Stimulated activated CD8-positive, alpha-beta memory T cell treated with anti-CD3 and anti-CD28 coated beads, Interleukin-7, amount 100 ng/mL, for 1 hour (primary cell): ENCODE results near the gene SLC30A3.
A peak's percentile ranks its signal among the peaks of the same experiment; 100 is the strongest.
"Not testable (repeated sequence)": the region's sequence is repeated elsewhere in the genome, so short reads cannot be mapped to it uniquely, and the experiment has no call there.

ENCODE experiments used
- DNase-seq, 2 donors: peaks; one replicate each; pipeline ENCODE4 v3.0.0-alpha.2; 2020; ENCODE audit warnings: low read depth in 2 of 2

The SLC30A3 gene

DNA sequence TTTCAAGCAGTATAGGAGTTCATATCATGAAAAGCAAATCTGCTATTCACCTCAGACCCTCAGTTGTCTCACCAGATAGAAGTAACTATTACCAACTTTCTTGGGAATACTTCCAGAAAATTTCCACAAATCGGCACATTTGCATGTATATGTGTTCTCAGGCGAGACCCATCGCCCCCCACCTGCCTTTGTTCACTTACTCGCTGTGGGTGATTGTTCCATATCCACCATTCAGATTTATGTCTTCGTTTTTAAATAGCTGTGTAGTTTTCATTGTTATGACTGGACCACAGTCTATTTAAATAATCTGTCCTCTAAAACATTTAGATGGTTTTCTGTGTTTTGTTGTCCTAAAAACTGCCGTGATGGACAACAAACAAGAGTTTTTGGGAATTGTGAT is 22.6 kb upstream of the SLC30A3 start:
- DNase-seq: no peak

DNA sequence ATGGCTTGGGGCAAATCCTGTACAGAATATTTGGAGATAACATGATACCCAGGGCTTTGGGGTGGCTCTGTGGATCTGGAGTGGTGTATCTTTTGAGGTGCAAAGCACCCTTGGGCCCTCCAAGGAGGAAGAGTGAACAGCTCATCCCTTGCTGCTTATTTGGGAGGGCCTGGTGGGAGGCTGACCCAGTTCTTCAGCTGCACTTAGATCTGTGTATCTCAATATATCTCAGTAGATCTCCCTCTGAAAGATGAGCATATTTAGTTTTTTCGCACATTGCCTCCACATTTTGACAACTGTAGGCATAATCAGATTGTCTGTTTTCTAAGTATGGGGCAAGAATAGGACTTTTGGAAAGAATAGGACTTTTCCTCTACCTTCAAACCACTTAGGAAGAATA is 22.1 kb upstream of the SLC30A3 start:
- DNase-seq: no peak

DNA sequence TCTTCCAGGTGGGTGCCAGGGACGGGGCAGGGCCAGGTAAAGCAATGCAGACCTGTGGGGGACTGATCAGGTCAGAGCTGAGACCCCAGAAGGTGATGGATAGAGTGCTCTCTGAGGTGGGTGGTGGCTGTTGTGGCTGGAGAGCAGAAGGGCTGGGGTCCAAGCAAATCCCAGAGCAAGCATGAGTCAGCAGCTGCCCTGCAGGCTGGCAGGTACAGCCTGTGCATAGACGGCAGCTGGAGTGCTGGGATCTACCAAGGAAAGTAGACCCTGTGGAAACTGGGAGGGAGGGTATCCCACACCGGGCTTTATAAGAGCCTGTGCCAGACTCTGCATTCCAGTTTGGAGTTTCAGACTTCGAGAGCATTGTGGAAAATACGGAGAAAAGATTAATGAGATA is 20.0 kb upstream of the SLC30A3 start:
- no peak for DNase-seq

DNA sequence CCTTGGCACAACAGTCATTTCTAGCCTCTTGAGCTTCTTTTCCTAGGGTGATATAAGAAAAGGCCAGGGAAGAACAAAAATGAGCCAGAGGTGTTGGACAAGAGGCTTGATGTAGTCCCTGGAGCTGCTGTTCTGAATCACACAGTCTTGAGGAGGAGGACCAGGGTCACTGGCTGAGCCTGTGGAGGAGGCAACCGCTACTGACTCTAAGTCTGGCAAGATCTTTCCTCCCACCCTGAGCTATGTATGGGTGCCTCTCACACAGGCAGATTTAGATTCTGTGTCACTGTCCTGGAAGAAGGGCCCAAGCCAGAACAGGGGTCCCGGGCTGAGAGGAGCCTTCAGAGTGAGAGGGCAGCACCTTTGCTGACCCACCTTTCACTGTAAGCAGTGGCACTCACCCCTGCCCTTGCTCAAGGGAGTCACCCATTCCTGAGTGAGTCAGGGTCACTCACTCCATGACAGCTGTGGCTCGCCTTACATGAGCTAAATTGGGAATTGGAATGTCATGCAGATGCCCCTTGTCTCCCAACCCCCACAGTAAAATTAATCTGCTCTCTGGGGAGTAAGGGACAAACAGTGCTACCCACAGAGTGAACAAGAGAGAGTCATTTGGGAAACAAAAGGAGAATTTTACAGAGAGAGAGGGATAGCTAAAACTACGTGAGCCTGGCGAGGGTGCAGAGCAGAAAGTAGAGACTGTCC is 19.2 kb upstream of the SLC30A3 start, which contains the start of gene TRIM54:
Gene TRIM54 (plus strand): TSS at position 575 of the 705 bp plus-strand sequence. CDS start 303 bp downstream, outside the sequence.
- DNase-seq: no peak

DNA sequence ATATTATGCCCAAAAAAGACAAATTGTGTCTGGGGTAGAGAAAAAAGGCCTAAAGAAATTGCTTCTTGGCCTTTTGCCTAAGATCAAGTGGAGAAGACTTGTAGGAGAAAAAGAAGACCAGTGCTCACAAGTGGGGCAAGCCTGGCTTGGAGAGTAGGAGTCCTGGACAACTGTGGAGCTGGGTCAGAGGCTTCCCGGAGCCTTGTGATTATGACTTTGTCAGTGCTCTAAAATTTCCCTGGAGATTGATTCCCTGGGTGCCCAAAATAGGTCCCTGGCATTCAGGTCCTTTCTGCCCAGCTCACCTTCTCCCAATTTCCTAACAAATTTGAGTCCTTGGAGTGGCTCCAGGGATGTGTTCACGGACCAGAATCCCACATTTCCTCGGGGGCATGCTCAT is 18.6 kb upstream of the SLC30A3 start:
- no peak for DNase-seq

DNA sequence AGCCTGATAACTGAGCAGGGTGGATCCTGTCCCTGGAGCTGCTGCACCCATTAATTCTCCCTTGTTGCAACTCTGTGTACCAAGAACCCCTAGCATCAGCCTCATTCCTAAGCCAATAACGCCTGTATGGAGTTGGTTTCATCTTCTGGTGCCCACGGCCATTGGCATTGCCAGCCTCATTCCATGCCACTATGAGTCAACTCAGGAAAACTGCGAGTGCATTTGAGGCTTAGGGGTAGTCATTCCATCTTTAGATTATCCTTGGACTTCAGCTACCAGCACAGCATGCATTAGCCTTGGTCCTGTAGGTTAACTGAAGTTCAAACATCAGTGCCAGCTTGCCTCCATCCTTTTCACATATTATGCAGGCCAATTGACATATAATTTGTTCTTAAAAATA is 18.0 kb upstream of the SLC30A3 start:
- no peak for DNase-seq

DNA sequence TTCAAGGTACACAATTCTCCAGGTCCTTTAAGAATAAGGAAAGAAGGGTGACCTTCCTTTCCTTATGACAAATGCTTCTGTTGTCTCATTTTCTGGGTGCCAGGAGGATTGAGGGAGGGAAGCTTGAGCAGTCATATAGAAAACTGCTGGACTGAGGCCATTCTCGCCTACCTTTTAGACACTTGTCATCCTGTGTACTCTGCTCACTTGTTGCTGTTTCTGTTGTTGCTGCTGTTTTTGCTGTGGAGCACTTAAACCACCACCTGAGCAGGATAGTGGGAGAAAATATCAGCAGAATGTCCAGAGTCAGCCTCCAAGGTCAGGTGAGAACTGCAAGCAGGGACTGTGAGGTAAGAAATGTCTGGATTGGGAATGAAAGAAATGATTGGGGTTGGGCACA is 15.2 kb upstream of the SLC30A3 start:
- DNase-seq: no peak

DNA sequence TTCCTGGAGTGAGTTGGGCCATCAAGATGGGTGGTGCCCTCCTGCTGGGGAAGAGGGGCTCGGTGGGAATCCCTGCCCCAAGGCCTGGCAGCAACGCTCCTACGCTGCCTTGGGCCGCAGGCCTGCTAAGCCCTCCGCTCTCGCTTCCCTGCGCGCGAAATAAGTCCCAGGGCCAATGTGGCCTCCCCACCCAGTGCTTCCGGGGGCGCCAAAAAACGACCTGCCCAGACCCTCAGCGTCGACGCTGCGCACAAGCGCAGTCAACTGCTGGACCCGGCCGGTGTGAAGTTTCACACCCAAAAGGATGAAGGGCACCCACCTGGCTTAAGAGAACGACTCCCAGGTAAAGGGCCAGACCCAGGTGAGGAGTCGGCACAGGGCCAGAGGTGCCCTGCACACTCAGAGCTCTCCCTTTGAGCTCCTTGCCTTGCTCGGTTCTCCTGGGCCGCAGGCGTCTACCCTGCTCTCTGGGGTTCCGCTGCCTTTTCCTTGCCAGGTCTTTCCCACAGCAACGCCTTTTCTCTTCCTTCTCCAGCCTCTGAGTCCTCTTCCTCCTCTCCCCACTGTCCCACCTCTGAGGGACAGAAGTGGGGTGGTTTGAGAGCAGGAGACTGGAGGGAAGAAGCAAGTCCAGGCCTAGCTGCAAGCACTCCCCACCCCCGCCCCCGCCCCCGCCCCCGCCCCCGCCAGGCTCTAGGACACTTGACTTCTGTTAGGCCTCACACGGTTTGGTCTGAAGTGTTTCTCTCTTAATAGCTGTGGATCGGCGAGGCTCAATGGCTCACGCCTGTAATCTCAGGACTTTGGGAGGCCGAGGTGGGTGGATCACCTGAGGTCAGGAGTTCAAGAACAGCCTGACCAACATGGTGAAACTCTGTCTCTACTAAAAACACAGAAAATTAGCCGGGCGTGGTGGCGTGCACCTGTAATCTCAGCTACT is 12.6 kb upstream of the SLC30A3 start, which contains the start of gene DNAJC5G:
Gene DNAJC5G (plus strand): TSS at position 223 of the 940 bp plus-strand sequence. CDS start 1,296 bp downstream, outside the sequence.
- DNase-seq: no peak

DNA sequence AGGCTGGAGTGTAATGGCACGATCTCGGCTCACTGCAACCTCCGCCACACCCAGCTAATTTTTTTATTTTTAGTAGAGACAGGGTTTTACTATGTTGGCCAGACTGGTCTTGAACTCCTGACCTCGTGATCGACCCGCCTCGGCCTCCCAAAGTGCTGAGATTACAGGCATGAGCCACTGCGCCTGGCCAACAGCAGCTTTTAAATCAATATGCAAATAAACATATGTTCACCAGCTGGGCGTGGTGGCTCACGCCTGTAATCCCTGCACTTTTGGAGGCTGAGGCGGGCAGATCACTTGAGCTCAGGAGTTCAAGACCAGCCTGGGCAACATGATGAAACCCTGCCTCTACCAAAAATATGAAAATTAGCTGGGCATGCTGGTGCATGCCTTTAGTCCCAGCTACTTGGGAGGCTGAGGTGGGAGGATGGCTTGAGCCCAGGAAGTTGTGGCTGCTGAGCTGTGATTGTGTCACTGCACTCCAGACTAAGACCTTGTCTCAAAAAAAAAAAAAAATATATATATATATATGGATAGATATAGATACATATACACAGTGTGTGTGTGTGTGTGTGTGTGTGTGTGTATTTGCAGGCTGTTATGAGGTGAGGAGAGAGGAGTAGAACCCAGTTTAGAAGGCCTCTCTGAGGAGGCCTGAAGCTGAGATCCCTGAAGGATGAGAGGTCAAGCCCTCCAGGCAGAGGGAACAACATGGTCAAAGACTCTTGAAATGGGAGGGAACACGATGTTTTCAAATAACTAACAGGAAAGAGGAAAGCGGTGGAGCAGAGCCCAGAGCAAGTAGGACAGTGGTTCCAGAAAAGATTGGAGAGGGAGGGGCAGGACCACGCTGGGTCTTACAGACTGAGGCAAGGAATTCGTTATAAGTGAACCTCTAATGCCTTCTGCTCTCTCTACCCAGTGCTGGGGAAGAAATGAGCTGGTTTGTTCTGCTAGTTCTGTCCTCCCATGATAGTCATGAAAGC is 10.0 kb upstream of the SLC30A3 start:
- not testable (repeated sequence) for DNase-seq

DNA sequence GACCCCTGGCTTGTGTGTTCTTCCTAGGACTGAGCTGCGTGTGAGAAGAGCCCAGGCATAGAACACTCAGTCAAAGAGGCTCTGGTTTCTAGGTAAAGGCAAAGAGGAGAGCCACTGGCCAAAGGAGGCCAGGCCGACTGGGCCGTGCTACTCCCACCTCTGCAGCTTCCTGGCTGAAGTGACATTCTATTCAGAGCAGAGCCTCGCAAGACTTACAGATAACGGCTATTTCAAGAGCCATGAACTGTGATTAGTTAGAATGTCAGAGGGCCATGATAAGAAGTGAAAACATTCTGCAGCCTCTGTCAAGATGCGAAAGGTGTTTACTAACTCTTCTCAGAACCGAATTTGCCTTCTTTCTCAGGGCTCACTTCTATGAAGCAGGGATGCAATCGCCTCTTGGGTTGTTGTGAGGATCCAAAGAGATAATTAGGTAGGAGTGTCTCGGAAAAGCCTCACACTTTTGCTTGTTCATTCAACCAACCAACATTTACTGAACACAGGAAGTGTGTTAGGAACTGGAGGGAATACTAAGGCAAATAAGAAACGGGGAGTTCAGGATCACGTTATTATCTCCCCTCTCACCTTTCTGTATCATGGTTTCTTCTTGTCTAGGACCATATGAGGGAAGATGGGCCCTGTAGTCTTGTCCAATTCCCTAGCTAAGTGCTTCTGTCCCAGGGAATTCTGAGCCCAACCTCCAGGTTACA is 8.9 kb upstream of the SLC30A3 start:
- no peak for DNase-seq

DNA sequence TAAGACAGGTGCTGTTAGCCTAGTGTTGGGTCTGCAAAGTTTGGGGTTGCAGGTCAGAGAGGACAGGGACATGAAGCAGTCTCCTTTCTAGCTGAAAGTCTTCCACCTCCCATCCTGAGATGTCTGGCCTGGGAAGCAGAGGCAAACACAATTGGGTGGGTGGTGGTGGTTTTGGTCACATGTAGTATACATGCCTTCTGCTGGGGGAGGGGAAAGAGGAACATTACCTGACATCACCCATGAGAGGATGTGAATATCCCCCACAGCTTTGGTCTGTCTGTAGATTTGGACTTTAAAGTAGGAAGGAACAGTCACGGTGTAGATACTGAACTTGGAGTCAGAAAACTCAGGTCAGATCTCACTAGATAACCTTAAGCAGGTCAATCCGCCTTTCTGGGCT is 7.8 kb upstream of the SLC30A3 start:
- no peak for DNase-seq

DNA sequence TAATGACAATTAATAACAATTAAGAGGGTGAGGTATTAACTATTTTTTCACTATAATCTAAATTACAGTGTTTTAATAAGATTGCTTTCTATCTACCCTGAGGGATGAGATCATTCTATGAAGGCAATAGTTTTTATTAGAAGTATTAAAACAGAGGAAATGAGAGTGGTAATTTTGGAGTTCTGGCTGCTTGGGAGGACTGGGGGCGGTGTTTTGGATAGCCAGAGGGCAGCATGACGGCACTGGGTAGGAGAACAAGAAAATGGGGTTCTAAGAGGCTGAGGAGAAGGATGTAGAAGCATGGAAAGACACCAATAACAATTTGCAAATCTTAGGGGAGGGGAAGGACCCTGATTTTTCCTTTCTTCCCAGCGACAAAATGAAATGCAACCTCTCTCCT is 7.3 kb upstream of the SLC30A3 start:
- DNase-seq: no peak

DNA sequence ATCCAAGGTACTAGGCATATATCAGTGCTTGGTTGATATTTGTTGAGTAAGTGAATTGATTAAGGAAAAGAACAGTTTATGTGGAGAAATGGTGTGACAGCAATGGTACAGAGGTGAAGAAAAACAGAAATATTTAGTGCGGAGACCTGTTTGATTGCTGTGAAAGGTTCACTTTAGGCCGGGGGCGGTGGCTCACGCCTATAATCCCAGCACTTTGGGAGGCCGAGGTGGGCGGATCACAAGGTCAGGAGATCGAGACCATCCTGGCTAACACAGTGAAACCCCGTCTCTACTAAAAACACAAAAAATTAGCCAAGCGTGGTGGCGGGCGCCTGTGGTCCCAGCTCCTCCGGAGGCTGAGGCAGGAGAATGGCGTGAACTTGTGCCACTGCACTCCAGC is 5.4 kb upstream of the SLC30A3 start:
- DNase-seq: not testable (repeated sequence)

DNA sequence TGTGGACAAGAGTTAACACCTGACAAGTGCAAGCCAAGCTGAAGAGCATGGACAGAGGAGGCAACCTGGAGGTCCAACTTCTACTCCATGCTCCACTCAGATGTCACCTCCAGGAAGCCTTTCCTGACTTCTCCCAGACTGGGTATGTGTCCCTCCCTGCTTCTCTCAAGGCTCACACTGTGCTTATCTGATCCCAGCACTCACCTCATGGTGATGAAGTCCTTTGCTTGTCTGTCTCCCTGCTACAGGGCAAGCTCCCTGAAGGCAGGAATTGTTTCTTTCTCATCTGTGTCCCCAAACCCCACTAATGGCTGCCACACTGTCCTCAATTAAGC is 2.7 kb upstream of the SLC30A3 start:
- DNase-seq: no peak

DNA sequence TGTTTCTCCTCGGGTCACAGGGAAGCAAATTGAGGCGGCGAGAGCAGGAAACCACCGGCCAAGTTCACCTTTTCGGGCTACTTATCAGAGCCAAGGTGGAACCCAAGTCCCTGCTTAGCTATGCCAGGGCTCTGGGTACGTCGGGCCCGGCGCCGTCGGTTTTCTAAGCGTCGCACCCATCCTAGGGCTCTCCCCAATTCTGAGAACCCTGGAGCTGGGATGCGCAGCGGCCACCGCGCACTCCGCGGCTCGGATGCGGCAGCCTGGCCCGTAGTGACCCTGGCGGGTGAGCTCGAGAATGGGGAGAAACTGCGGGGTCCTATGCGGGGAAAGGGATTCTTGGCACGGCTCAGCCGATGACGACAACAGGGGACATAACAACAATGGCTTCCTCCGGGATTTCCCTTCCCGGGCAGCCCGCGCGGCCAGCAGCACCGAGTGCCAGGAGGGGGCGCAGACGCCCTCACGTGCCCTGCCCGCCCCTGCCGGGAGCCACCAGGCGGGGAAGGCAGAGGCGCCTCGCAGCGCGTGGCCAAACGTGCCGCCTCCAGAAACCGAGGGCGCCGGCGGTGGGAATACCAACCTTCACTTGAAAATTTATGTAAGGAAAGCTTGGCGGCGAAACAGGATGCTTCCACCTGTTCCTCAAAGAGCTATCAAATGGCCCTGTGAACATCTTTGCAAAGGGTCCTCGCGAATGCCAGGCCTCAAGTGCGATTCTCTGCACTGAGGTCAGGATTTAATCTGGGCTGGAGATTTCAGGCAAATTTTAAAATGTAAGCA is 2.1 kb upstream of the SLC30A3 start:
- peak; percentile 27 to 36 for DNase-seq

DNA sequence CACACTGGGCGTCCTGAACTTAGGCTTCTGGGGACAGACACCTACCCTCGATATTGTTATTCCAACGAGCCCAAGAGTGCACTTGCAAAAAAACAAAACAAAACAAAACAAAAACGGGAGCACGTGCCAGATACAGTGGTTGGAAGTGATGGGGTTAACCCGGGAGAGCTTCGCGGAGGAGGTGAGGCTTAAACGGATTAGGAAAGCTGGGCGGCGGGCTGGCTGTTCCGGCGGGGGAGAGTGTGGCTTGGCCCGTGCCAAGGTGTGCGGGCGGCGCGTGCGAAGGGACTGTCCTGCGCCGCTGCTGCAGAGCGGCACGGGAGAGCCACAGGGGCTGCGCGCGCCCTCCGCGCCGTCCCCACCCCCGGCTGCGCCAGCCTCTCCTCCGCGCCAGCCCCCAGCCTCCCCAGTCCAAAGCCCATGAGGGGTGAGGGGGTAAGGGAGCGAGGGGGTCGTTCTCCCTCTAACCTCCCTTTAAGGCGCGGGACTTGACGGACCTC is 1.5 kb upstream of the SLC30A3 start:
- DNase-seq: no peak

DNA sequence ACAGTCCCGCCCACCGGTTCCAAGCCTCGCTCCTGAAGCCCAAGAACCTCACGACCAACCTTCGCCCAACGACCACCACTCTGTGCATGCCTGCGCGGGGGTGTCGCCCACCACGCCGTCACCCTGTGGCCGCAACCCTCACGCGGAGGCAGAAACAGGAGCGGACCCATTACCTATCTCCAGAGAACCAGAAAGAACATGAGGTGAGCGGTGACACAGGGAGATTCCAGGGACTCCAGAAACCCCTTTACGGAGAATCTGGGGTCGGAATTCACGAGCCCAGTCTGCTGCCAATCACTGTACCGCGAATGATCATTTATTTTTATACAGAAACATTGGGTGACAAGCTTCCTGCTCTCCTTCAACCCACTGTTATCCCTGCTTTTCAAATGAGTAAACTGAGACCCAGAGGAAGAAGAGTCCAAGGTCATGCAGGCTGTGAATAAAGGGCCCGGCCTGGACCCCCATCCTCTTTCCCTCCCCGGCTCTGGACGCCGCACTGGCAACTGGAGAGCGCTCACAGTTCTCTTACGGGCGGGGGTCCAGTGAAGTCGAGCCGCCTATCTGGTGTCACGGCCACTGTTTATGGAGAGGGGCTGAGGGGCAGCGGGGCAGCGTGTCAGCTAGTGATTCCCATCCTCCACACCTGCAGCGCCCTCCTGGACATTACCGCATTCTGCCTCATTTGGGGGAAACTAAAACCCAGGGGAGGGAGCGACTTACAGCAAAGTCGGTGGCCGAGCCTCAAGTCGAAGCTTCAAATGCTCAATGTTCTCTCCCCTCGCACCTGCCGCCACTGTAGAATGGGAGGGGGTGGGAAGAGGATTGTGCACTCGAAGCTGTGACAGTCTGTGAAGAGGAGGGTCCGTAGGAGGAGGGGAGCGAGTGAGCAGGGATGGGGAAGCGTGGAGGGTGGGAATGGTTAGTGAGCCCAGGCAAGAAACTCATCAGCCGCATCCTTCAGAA is 723 bp upstream of the SLC30A3 start:
- DNase-seq: no peak

DNA sequence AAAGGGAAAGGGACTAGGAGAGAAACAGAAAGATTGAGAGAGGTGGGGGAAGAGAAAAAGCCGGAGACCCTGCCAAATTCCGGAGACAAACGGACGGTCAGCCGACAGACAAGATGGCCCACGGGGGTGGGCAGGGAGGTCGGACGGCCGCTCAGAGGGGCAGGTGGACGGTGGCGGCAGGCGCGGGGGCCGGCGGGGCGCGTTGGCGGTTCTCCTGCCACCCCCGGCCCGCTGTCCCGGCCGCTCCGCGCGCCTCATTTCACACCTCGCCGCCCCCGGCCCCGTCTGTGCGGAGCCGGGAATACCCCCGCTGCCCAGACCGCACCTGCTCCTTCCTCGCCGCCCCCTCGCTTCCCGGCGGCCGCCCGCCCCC is 935 bp downstream of the SLC30A3 start:
- DNase-seq: no peak
